ENCODE measurements around the gene WDFY2. TPM values are rescaled to one million over a fixed set of nuclear protein-coding genes. Genes with fewer than 3 reads are reported as not detected.

WDFY2 gene
- polyA plus RNA-seq, 1 donor from 2014 or later = 5.3 TPM

DNA sequence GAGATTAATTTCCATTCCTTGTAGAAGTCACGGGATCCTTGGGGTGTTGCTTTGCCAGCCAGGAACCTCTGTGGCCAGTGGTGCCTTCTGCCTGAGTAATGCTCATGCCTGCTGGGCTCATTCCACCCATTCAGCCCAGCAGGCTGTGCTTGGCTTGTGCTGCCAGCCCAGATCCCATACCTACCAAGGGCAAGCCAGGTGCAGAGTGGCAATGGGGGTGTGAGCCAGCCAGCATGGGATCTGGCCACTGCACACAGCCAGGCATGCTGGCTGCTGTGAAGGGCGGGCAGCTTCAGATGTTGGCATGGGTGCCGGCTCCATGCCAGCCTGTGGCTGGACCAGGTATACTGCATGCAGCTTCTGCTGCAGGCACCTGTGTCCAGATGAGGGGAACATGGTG is 42.5 kb downstream of the WDFY2 start:
- H3K9ac ChIP-seq (ENCODE audit: low read length) = no peak overlapping the region
- TF ChIP-seq, protein P1, sequence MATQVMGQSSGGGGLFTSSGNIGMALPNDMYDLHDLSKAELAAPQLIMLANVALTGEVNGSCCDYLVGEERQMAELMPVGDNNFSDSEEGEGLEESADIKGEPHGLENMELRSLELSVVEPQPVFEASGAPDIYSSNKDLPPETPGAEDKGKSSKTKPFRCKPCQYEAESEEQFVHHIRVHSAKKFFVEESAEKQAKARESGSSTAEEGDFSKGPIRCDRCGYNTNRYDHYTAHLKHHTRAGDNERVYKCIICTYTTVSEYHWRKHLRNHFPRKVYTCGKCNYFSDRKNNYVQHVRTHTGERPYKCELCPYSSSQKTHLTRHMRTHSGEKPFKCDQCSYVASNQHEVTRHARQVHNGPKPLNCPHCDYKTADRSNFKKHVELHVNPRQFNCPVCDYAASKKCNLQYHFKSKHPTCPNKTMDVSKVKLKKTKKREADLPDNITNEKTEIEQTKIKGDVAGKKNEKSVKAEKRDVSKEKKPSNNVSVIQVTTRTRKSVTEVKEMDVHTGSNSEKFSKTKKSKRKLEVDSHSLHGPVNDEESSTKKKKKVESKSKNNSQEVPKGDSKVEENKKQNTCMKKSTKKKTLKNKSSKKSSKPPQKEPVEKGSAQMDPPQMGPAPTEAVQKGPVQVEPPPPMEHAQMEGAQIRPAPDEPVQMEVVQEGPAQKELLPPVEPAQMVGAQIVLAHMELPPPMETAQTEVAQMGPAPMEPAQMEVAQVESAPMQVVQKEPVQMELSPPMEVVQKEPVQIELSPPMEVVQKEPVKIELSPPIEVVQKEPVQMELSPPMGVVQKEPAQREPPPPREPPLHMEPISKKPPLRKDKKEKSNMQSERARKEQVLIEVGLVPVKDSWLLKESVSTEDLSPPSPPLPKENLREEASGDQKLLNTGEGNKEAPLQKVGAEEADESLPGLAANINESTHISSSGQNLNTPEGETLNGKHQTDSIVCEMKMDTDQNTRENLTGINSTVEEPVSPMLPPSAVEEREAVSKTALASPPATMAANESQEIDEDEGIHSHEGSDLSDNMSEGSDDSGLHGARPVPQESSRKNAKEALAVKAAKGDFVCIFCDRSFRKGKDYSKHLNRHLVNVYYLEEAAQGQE (IDR thresholded peaks at IDR 0.05; ENCODE audit: borderline replicate concordance) = no peak
- no peak for TF ChIP-seq EP300 (conservative IDR thresholded peaks at IDR 0.05; ENCODE audit: poor library complexity, severe bottlenecking)
- no peak for TF ChIP-seq RAD21 (conservative IDR thresholded peaks at IDR 0.05)
- TF ChIP-seq EZH2 (IDR thresholded peaks at IDR 0.05; ENCODE audit: borderline replicate concordance, insufficient read depth, low read length, poor library complexity, severe bottlenecking) = no peak
- TF ChIP-seq MXI1 (conservative IDR thresholded peaks at IDR 0.05; ENCODE audit: poor library complexity, severe bottlenecking) = no peak
- no peak for TF ChIP-seq POLR2AphosphoS5 (IDR thresholded peaks at IDR 0.05)
- TF ChIP-seq, protein P2, sequence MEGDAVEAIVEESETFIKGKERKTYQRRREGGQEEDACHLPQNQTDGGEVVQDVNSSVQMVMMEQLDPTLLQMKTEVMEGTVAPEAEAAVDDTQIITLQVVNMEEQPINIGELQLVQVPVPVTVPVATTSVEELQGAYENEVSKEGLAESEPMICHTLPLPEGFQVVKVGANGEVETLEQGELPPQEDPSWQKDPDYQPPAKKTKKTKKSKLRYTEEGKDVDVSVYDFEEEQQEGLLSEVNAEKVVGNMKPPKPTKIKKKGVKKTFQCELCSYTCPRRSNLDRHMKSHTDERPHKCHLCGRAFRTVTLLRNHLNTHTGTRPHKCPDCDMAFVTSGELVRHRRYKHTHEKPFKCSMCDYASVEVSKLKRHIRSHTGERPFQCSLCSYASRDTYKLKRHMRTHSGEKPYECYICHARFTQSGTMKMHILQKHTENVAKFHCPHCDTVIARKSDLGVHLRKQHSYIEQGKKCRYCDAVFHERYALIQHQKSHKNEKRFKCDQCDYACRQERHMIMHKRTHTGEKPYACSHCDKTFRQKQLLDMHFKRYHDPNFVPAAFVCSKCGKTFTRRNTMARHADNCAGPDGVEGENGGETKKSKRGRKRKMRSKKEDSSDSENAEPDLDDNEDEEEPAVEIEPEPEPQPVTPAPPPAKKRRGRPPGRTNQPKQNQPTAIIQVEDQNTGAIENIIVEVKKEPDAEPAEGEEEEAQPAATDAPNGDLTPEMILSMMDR (IDR thresholded peaks at IDR 0.05; ENCODE audit: poor library complexity, severe bottlenecking) = no peak
- no peak for TF ChIP-seq SMC3 (conservative IDR thresholded peaks at IDR 0.05; ENCODE audit: poor library complexity)
- no peak for TF ChIP-seq TAF1 (IDR thresholded peaks at IDR 0.05; ENCODE audit: low read depth)
- no peak overlapping the region for H2AFZ ChIP-seq (ENCODE audit: low read depth, low read length)
- no peaks in the 10 kb centered on the region for H3K27me3 ChIP-seq (ENCODE audit: insufficient read depth, low read depth, low read length)
- no peak overlapping the region for H3K4me3 ChIP-seq (ENCODE audit: low read length)
- no peaks in the 10 kb centered on the region for H3K36me3 ChIP-seq (ENCODE audit: insufficient read depth, low read length)
- H3K4me2 ChIP-seq (ENCODE audit: low read length) = no peak overlapping the region
- no peaks in the 10 kb centered on the region for H4K20me1 ChIP-seq (ENCODE audit: insufficient read depth)
- no peaks in the 10 kb centered on the region for H3K9me2 ChIP-seq (ENCODE audit: insufficient read depth, low read length)
- H3K9me3 ChIP-seq (ENCODE audit: low read length) = no peaks in the 10 kb centered on the region
- no peaks in the 10 kb centered on the region for H3F3A ChIP-seq (ENCODE audit: insufficient read depth, low read length, poor library complexity, severe bottlenecking)
- H3K27ac ChIP-seq (ENCODE audit: low read length) = no peak overlapping the region
- H3K79me2 ChIP-seq (replicated peaks; ENCODE audit: insufficient read depth, low read length) = no peaks in the 10 kb centered on the region

DNA sequence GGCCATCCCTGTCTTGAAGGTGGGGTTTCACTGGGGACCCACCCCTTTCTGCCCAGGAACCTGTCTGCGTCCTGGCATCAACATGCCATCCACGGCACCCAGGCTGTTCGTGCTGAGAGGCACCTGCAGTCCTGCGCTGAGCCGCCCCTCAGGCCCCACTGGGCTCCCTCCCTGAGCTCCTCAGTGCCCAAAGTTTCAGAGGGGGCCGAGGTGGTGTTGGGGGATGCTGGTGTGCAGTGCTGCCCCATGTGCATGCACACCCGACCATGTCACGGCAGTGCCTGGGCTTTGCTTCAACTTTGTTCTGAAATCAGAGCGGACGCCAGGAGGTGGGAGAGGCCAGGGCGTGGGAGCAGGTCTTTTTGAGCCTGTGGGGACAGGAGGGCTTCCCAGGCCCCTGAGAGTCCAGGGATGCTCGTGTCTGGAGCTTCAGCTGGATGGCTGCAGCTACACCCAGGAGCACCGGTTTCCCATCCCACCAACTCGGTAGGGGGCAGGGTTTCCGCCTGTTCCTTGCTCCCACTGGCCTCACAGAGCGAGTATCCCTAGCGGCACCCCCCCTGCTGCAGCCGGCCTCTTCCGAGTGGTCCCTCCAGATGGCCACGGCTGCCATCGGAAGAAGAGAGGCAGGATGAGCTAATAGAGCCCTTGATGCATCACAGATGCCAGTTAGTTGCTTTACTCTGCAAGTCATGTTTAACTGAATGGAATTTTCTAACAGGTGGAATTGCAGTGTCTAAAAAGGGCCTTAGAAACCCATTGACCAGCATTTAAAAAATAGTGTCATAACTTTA is 44.0 kb downstream of the WDFY2 start:
- no peak overlapping the region for H3K27ac ChIP-seq (ENCODE audit: low read length)

More for the DNA sequence above, 44.0 kb downstream of the WDFY2 start:
- Histone ChIP-seq H3F3A (ENCODE audit: insufficient read depth, low read length, poor library complexity, severe bottlenecking) (no peaks in the 10 kb centered on the region), H2AFZ (ENCODE audit: low read depth, low read length) (no peak overlapping the region), H4K20me1 (ENCODE audit: insufficient read depth) (no peaks in the 10 kb centered on the region), H3K79me2 (replicated peaks; ENCODE audit: insufficient read depth, low read length) (no peaks in the 10 kb centered on the region), H3K4me3 (ENCODE audit: low read length) (no peak overlapping the region), H3K36me3 (ENCODE audit: insufficient read depth, low read length) (no peaks in the 10 kb centered on the region), H3K27me3 (ENCODE audit: insufficient read depth, low read depth, low read length) (no peaks in the 10 kb centered on the region), H3K9me2 (ENCODE audit: insufficient read depth, low read length) (no peaks in the 10 kb centered on the region), H3K9me3 (ENCODE audit: low read length) (no peaks in the 10 kb centered on the region), H3K4me2 (ENCODE audit: low read length) (no peak overlapping the region), H3K9ac (ENCODE audit: low read length) (no peak overlapping the region)
- no peak for TF ChIP-seq POLR2AphosphoS5 (IDR thresholded peaks at IDR 0.05)
- no peak for TF ChIP-seq EP300 (conservative IDR thresholded peaks at IDR 0.05; ENCODE audit: poor library complexity, severe bottlenecking)
- TF ChIP-seq, protein P2 (IDR thresholded peaks at IDR 0.05; ENCODE audit: poor library complexity, severe bottlenecking) = no peak
- no peak for TF ChIP-seq RAD21 (conservative IDR thresholded peaks at IDR 0.05)
- TF ChIP-seq, protein P1 (IDR thresholded peaks at IDR 0.05; ENCODE audit: borderline replicate concordance) = no peak
- TF ChIP-seq EZH2 (IDR thresholded peaks at IDR 0.05; ENCODE audit: borderline replicate concordance, insufficient read depth, low read length, poor library complexity, severe bottlenecking) = no peak
- TF ChIP-seq TAF1 (IDR thresholded peaks at IDR 0.05; ENCODE audit: low read depth) = no peak
- TF ChIP-seq MXI1 (conservative IDR thresholded peaks at IDR 0.05; ENCODE audit: poor library complexity, severe bottlenecking) = no peak
- no peak for TF ChIP-seq SMC3 (conservative IDR thresholded peaks at IDR 0.05; ENCODE audit: poor library complexity)
